Ishikawa (cell line): ENCODE results near the gene SRRM3.

Experiments
- CEBPB ChIP-seq: IDR thresholded peaks from 2 replicates; pipeline ENCODE4 v1.6.1; 2012
- CREB1 ChIP-seq: IDR thresholded peaks from 2 replicates; pipeline ENCODE4 v1.6.1; 2012; ENCODE audit warnings: low read depth
- EGR1 ChIP-seq: IDR thresholded peaks from 2 replicates; pipeline ENCODE4 v1.6.1; 2012
- EP300 ChIP-seq: IDR thresholded peaks from 2 replicates; pipeline ENCODE4 v1.6.1; 2012; ENCODE audit warnings: borderline replicate concordance
- RAD21 ChIP-seq: IDR thresholded peaks from 2 replicates; pipeline ENCODE4 v1.6.1; 2012; ENCODE audit warnings: low read depth
- TCF12 ChIP-seq: IDR thresholded peaks from 2 replicates; pipeline ENCODE4 v1.6.1; 2012; ENCODE audit warnings: low read depth

GRCh38 chr7:76261931-76262330 is 60.2 kb downstream of the SRRM3 start:
- no peak for TF ChIP-seq EGR1
- TF ChIP-seq EP300: no peak
- no peak for TF ChIP-seq CEBPB
- TF ChIP-seq CREB1: no peak
- TF ChIP-seq TCF12: no peak
- no peak for TF ChIP-seq RAD21
